CD4-positive, CD25-positive, alpha-beta regulatory T cell (primary cell): ENCODE data around the gene NGB. TPM values are rescaled to one million over a fixed set of nuclear protein-coding genes. Genes with fewer than 3 reads are reported as not detected.
"Not testable (repeated sequence)": the region's sequence is repeated elsewhere in the genome, so short reads cannot be mapped to it uniquely, and the experiment has no call there.

Experiments
- ATAC-seq, 2 donors: fragments of 150-1000 bp; cut with Tn5 transposase; one replicate each; pipeline ENCODE4 v1.10.0; 2021; ENCODE audit warnings: low read depth in 2 of 2, moderate number of reproducible peaks in 2 of 2, moderate library complexity in 1 of 2
- DNase-seq, 3 donors: peaks; one replicate each; pipeline versions ENCODE4 v3.0.0 to v3.0.0-alpha.2; 2012 to 2022; ENCODE audit warnings: mixed read lengths in 1 of 3
- H3K27ac ChIP-seq: one replicate; pipeline ENCODE4 v1.7.0; 2013; ENCODE audit warnings: mild to moderate bottlenecking, low read length; ENCODE audit not compliant: insufficient read depth, poor library complexity, severe bottlenecking
- H3K27me3 ChIP-seq: one replicate; pipeline ENCODE4 v1.7.0; 2013; ENCODE audit warnings: low read length; ENCODE audit not compliant: control insufficient read depth, insufficient read depth
- H3K36me3 ChIP-seq: one replicate; pipeline ENCODE4 v1.7.0; 2013; ENCODE audit warnings: mild to moderate bottlenecking, low read length, moderate library complexity; ENCODE audit not compliant: control insufficient read depth, insufficient read depth
- H3K4me1 ChIP-seq: 2 replicates; pipeline ENCODE4 v1.7.0; 2013; ENCODE audit warnings: mild to moderate bottlenecking, low read length; ENCODE audit not compliant: insufficient read depth, control insufficient read depth, poor library complexity, severe bottlenecking
- H3K4me3 ChIP-seq: one replicate; pipeline ENCODE4 v1.7.0; 2013; ENCODE audit warnings: low read depth, mild to moderate bottlenecking, low read length, moderate library complexity
- H3K9me3 ChIP-seq, 2 experiments: 1 replicate in 1 of 2; 2 replicates in 1 of 2; pipeline ENCODE4 v1.7.0; 2013; ENCODE audit warnings: low read length in 2 of 2, mild to moderate bottlenecking in 1 of 2, moderate library complexity in 1 of 2; ENCODE audit not compliant: control insufficient read depth in 2 of 2
- H3K27ac Mint-ChIP-seq, 3 donors: one replicate each; pipeline ENCODE4 v1.8.0; 2020 to 2022; ENCODE audit warnings: mild to moderate bottlenecking in 3 of 3, mixed read lengths in 3 of 3, moderate library complexity in 2 of 3
- H3K27me3 Mint-ChIP-seq: one replicate; pipeline ENCODE4 v1.8.0; 2022; ENCODE audit warnings: mild to moderate bottlenecking, mixed read lengths
- H3K36me3 Mint-ChIP-seq: one replicate; pipeline ENCODE4 v1.8.0; 2020; ENCODE audit warnings: mixed read lengths
- H3K4me1 Mint-ChIP-seq, 4 donors: one replicate each; pipeline ENCODE4 v1.8.0; 2020 to 2022; ENCODE audit warnings: mixed read lengths in 4 of 4, mild to moderate bottlenecking in 1 of 4
- H3K4me3 Mint-ChIP-seq, 4 donors: one replicate each; pipeline ENCODE4 v1.8.0; 2020 to 2022; ENCODE audit warnings: mild to moderate bottlenecking in 4 of 4, mixed read lengths in 4 of 4, moderate library complexity in 3 of 4
- H3K9me3 Mint-ChIP-seq, 7 donors: one replicate each; pipeline ENCODE4 v1.8.0; 2020 to 2022; ENCODE audit warnings: mixed read lengths in 7 of 7, mild to moderate bottlenecking in 3 of 7, moderate library complexity in 2 of 7
- polyA plus RNA-seq, 4 donors: library from polyadenylated mRNA; unstranded; fragments of 300-500 nt; fragmentation: Illumina TruSeq; gene quantifications; one replicate each; pipeline ENCODE4 v1.2.3, GENCODE V29; 2021
- total RNA-seq: library from RNA; stranded (reverse); gene quantifications from one replicate; pipeline ENCODE4 v1.2.3, GENCODE V29; 2022

Gene NGB
- total RNA-seq (not detected), polyA plus RNA-seq (not detected)

DNA sequence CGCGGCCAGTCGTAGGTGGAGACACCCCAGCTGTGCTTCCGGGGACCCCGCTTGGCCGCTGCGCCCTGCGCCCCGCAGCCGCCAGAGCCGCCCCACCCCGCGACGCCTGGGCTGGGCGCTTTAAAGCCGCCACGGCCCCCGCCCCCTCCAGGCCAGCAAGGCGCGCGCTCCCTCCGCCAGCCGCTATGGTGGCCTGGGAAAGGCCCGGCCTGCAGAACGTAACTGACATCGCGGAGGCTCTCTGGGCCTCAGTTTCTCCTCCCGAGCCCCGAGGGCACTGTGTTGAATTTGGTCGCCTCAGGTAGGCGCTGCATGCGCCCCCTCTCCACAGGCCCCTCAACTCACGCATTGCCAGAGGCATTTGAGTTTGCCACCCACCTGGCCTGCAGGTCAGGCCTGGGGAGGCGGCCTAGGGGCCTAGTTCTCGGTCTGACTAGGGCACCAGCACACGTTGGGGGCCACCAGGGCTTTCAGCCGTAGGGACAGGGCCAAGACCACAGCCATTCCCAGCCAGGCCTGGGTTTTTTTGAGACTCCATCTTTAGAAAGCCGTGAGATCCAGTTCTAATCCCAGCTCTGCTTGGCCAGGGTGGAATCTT lies at the start of gene NGB:
Gene NGB (minus strand): TSS at position 94 of the 598 bp plus-strand sequence. CDS start 269 bp downstream, outside the sequence.
- Mint-ChIP-seq H3K4me1 (no peaks in the 10 kb centered on the region), H3K9me3 (peaks cover 0 to 4% (median 1%) of the 10 kb centered on the region in 7 donors), H3K27me3 (peaks cover 50% of the 10 kb centered on the region), H3K36me3 (no peaks in the 10 kb centered on the region), H3K27ac (no peak within 1 kb of the TSS), H3K4me3 (no peak within 1 kb of the TSS)
- ATAC-seq: no peak
- Histone ChIP-seq H3K27ac (no peak within 1 kb of the TSS), H3K27me3 (peaks cover 2% of the 10 kb centered on the region), H3K9me3 (no peaks in the 10 kb centered on the region), H3K4me3 (no peak within 1 kb of the TSS), H3K4me1 (no peaks in the 10 kb centered on the region), H3K36me3 (no peaks in the 10 kb centered on the region)
- no peak for DNase-seq

DNA sequence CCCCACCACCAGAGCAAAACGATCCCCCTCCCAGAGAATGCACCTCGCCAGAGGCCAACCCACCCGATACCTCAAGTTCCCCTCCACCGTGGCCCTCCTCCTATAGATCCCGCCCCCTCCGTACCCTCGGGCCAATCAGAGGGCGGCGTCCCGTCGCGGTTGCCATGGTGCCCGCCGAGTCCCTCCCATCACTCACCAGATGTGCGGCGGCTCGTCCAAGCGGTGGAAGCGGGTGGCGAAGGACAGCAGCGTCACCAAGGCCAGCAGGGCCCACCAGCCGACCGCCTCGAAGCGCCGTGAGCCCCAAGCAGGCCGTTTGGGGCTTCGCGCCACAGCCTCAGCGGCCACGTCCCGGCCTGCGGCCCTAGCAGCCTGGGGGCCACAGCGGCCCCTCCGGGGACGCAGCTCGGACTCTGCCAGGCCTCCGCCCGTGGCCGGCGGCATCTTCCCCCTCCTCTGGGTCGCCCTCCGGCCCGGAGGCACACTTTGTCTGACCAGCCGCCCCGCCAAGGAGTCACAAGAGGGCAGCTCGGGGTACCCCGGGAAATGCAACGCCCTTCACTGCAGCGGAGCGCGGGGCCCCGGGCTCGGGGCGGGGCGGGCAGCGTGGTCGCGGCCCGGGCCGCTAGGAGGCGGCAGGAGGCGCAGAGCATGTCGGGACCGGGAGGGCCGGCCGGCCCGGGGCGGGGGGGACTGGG lies 49.4 kb upstream of the NGB start, which contains the start of gene POMT2:
Gene POMT2 (minus strand): TSS at position 646 of the 698 bp plus-strand sequence. CDS start 202 bp downstream, at position 444.
- Mint-ChIP-seq H3K4me3 (peak within 1 kb of the TSS; percentile 97 to 99 (median 98)), H3K27ac (peak within 1 kb of the TSS; percentile 98 to 100 (median 99)), H3K9me3 (no peaks in the 10 kb centered on the region), H3K4me1 (peaks cover 11 to 23% (median 17%) of the 10 kb centered on the region in 4 donors), H3K36me3 (no peaks in the 10 kb centered on the region), H3K27me3 (no peaks in the 10 kb centered on the region)
- Histone ChIP-seq H3K27ac (peak within 1 kb of the TSS; percentile 94), H3K27me3 (no peaks in the 10 kb centered on the region), H3K36me3 (no peaks in the 10 kb centered on the region), H3K4me3 (peak within 1 kb of the TSS; percentile 79), H3K9me3 (no peaks in the 10 kb centered on the region), H3K4me1 (peaks cover 15% of the 10 kb centered on the region)
- ATAC-seq: peak; percentile 52 to 56
- peak; percentile 90 to 92 (median 91) for DNase-seq

DNA sequence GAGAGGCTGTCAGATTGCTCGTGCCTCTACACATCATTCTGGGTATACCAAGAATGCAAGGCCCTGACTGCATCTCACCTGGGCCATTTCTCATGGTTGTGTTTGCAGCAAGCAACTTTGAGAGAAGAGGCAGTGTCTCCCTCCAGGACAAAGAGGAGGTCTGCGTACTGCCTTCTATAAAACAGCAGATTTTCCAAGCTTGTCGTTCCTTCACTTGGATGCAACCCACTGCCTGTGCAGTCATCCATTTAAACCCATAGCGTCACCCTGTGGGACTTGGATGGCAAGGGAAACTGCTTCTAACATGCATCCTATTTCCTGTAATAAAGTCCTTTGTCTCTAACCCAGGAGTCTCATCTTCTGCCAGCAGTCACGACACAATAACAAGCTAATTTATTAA lies 48.4 kb upstream of the NGB start:
- peak overlapping the region; percentile 27 to 99 (median 94) for H3K4me3 Mint-ChIP-seq
- Histone ChIP-seq H3K36me3 (no peaks in the 10 kb centered on the region), H3K4me3 (no peak overlapping the region), H3K4me1 (peaks cover 15% of the 10 kb centered on the region), H3K27ac (no peak overlapping the region), H3K27me3 (no peaks in the 10 kb centered on the region), H3K9me3 (no peaks in the 10 kb centered on the region)
- peaks cover 11 to 23% (median 17%) of the 10 kb centered on the region in 4 donors for H3K4me1 Mint-ChIP-seq
- no peaks in the 10 kb centered on the region for H3K27me3 Mint-ChIP-seq
- DNase-seq (no peak), ATAC-seq (no peak)
- H3K36me3 Mint-ChIP-seq: no peaks in the 10 kb centered on the region
- H3K27ac Mint-ChIP-seq: no peak overlapping the region
- no peaks in the 10 kb centered on the region for H3K9me3 Mint-ChIP-seq

- H3K4me3 ChIP-seq, H3K9me3 Mint-ChIP-seq, DNase-seq, H3K36me3 ChIP-seq, H3K27ac ChIP-seq, H3K27me3 Mint-ChIP-seq, H3K9me3 ChIP-seq, H3K27ac Mint-ChIP-seq, ATAC-seq, H3K36me3 Mint-ChIP-seq, H3K27me3 ChIP-seq: not testable (repeated sequence)
- H3K4me1 ChIP-seq: peaks cover 15% of the 10 kb centered on the region
- Mint-ChIP-seq H3K4me3 (peak overlapping the region in 1 of 4 donors; percentile 27), H3K4me1 (peaks cover 11 to 23% (median 17%) of the 10 kb centered on the region in 4 donors)
These were observed 47.8 kb upstream of the NGB start for GRCh38 chr14:77318756-77319155.

- no peak for ATAC-seq
- Histone ChIP-seq H3K4me1 (peaks cover 15% of the 10 kb centered on the region), H3K4me3 (no peak overlapping the region), H3K27ac (no peak overlapping the region), H3K27me3 (no peaks in the 10 kb centered on the region), H3K36me3 (no peaks in the 10 kb centered on the region), H3K9me3 (no peaks in the 10 kb centered on the region)
- no peak for DNase-seq
- Mint-ChIP-seq H3K36me3 (no peaks in the 10 kb centered on the region), H3K4me3 (peak overlapping the region in 1 of 4 donors; percentile 67), H3K27ac (no peak overlapping the region), H3K4me1 (peaks cover 11 to 23% (median 17%) of the 10 kb centered on the region in 4 donors), H3K27me3 (no peaks in the 10 kb centered on the region), H3K9me3 (no peaks in the 10 kb centered on the region)
These were observed 47.1 kb upstream of the NGB start for GRCh38 chr14:77318006-77318553.

DNA sequence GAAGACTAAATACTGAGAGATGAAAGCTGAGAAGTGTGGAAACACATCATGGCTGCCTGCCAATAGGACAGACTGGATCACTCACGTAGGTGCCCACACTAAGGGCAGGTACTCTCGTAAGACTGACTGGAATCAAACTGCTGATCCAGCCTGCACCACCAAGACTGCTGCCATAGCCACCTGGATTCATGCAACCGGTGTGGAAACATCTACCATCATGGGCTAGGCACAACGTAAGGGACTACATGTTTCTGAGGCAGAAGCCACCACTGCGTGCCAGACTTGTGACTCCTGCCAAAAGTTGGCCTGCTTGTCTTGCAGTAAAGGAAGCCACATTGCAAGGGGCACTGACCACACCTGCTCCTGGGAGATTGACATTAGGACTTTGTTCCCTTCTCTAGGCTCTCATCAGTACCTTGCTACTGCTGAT lies 45.9 kb upstream of the NGB start:
- H3K27ac Mint-ChIP-seq: no peak overlapping the region
- DNase-seq: no peak
- H3K4me1 ChIP-seq: peaks cover 7% of the 10 kb centered on the region
- no peak for ATAC-seq
- no peaks in the 10 kb centered on the region for H3K27me3 Mint-ChIP-seq
- peaks cover 4 to 14% (median 10%) of the 10 kb centered on the region in 4 donors for H3K4me1 Mint-ChIP-seq
- no peaks in the 10 kb centered on the region for H3K9me3 Mint-ChIP-seq
- H3K9me3 ChIP-seq: no peaks in the 10 kb centered on the region
- H3K27ac ChIP-seq: no peak overlapping the region
- H3K4me3 Mint-ChIP-seq: no peak overlapping the region
- H3K27me3 ChIP-seq: no peaks in the 10 kb centered on the region
- H3K36me3 ChIP-seq: no peaks in the 10 kb centered on the region
- H3K36me3 Mint-ChIP-seq: no peaks in the 10 kb centered on the region
- no peak overlapping the region for H3K4me3 ChIP-seq

DNA sequence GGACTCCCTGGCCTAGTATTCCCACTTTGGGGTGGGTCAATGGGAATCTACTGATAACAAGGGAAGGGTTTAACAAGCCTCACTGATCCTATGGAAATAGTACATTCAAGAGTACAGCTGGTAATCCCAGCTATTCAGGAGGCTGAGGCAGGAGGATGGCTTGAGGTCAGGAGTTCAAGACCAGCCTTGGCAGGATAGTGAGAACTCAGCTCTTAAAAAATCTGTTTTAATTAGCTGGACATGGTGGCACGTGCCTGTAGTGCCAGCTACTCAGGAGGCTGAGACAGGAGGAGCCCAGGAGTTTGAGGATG lies 45.1 kb upstream of the NGB start:
- Mint-ChIP-seq H3K9me3 (no peaks in the 10 kb centered on the region), H3K27ac (no peak overlapping the region), H3K27me3 (no peaks in the 10 kb centered on the region), H3K36me3 (no peaks in the 10 kb centered on the region), H3K4me1 (peaks cover 4 to 11% (median 8%) of the 10 kb centered on the region in 4 donors), H3K4me3 (peak overlapping the region in 1 of 4 donors; percentile 77)
- H3K9me3 ChIP-seq: no peaks in the 10 kb centered on the region
- no peaks in the 10 kb centered on the region for H3K36me3 ChIP-seq
- peaks cover 6% of the 10 kb centered on the region for H3K4me1 ChIP-seq
- ATAC-seq: no peak
- DNase-seq: no peak
- H3K4me3 ChIP-seq: no peak overlapping the region
- H3K27ac ChIP-seq: no peak overlapping the region
- H3K27me3 ChIP-seq: no peaks in the 10 kb centered on the region
